HG02798 (cell line): ENCODE data around the gene AHCYL1.
"Not testable (repeated sequence)": the region's sequence is repeated elsewhere in the genome, so short reads cannot be mapped to it uniquely, and the experiment has no call there.

Experiments
- ATAC-seq: cut with Tn5 transposase; IDR thresholded peaks from one replicate; pipeline ENCODE4 v1.9.1; 2021; ENCODE audit warnings: mild to moderate bottlenecking; ENCODE audit not compliant: unreplicated experiment, poor library complexity

The AHCYL1 gene

GRCh38 chr1:109995536-109995935 is 11.0 kb downstream of the AHCYL1 start:
- ATAC-seq = no peak

- no peak for ATAC-seq
Observed at GRCh38 chr1:109996476-109996875, 11.9 kb downstream of the AHCYL1 start.

- ATAC-seq = no peak
Observed at GRCh38 chr1:109997204-109997866, 12.8 kb downstream of the AHCYL1 start.

GRCh38 chr1:109997867-109998229 is 13.3 kb downstream of the AHCYL1 start:
- ATAC-seq = no peak

- ATAC-seq = no peak
Observed at GRCh38 chr1:110002695-110003094, 18.1 kb downstream of the AHCYL1 start.

- ATAC-seq = no peak
Observed at GRCh38 chr1:110003747-110004428, 19.3 kb downstream of the AHCYL1 start.

GRCh38 chr1:110004583-110004982 is 20.0 kb downstream of the AHCYL1 start:
- ATAC-seq = no peak

- no peak for ATAC-seq
Observed at GRCh38 chr1:110005971-110006370, 21.4 kb downstream of the AHCYL1 start.

GRCh38 chr1:110006516-110006915 is 22.0 kb downstream of the AHCYL1 start:
- no peak for ATAC-seq

- no peak for ATAC-seq
Observed at GRCh38 chr1:110007046-110007830, 22.7 kb downstream of the AHCYL1 start.

GRCh38 chr1:110008971-110009565 is 24.5 kb downstream of the AHCYL1 start:
- no peak for ATAC-seq

- ATAC-seq = peak; percentile 97
Observed at GRCh38 chr1:110011527-110012041, 27.0 kb downstream of the AHCYL1 start.

GRCh38 chr1:110012100-110012780 is 27.7 kb downstream of the AHCYL1 start:
- ATAC-seq = peak; percentile 58

- ATAC-seq = no peak
Observed at GRCh38 chr1:110017792-110018191, 33.2 kb downstream of the AHCYL1 start.

GRCh38 chr1:110018396-110018795 is 33.8 kb downstream of the AHCYL1 start:
- no peak for ATAC-seq

GRCh38 chr1:110019770-110020169 is 35.2 kb downstream of the AHCYL1 start:
- no peak for ATAC-seq

- ATAC-seq = no peak
Observed at GRCh38 chr1:110021285-110021684, 36.7 kb downstream of the AHCYL1 start.

GRCh38 chr1:110024613-110025012 is 40.0 kb downstream of the AHCYL1 start:
- no peak for ATAC-seq

- not testable (repeated sequence) for ATAC-seq
Observed at GRCh38 chr1:110030687-110031086, 46.1 kb downstream of the AHCYL1 start.

GRCh38 chr1:110032327-110032726 is 47.8 kb downstream of the AHCYL1 start:
- ATAC-seq = no peak
